Natural killer cell (primary cell): ENCODE measurements around the gene IGF2. TPM values are rescaled to one million over a fixed set of nuclear protein-coding genes. Genes with fewer than 3 reads are reported as not detected.

Source experiments
- ATAC-seq, 3 donors: fragments of 150-1000 bp in 2 of 3; fragments of 200-7000 bp in 1 of 3; cut with Tn5 transposase; 1 replicate in 1 of 3; 2 replicates in 2 of 3; pipeline ENCODE4 v1.10.0; 2021; ENCODE audit warnings: mild to moderate bottlenecking in 2 of 3, moderate library complexity in 2 of 3
- DNase-seq, 2 donors: peaks; one replicate each; pipeline versions ENCODE4 v3.0.0 to v3.0.0-alpha.2; 2013 to 2021; ENCODE audit warnings: mixed read lengths in 1 of 2
- H3K27ac ChIP-seq: one replicate; pipeline ENCODE4 v1.5.1; 2013; ENCODE audit warnings: mild to moderate bottlenecking, low read length
- H3K27me3 ChIP-seq: one replicate; pipeline ENCODE4 v1.6.1; 2013; ENCODE audit warnings: low read length; ENCODE audit not compliant: control insufficient read depth, insufficient read depth
- H3K36me3 ChIP-seq: one replicate; pipeline ENCODE4 v1.6.1; 2013; ENCODE audit warnings: low read length; ENCODE audit not compliant: control insufficient read depth, insufficient read depth
- H3K4me1 ChIP-seq: one replicate; pipeline ENCODE4 v1.6.1; 2013; ENCODE audit warnings: low read length; ENCODE audit not compliant: control insufficient read depth, insufficient read depth
- H3K4me3 ChIP-seq: one replicate; pipeline ENCODE4 v1.5.1; 2013; ENCODE audit warnings: low read length
- H3K9me3 ChIP-seq: one replicate; pipeline ENCODE4 v1.6.1; 2013; ENCODE audit warnings: low read length; ENCODE audit not compliant: control insufficient read depth, insufficient read depth
- H3K27ac Mint-ChIP-seq, 2 donors: one replicate each; pipeline ENCODE4 v1.8.0; 2022; ENCODE audit warnings: mild to moderate bottlenecking in 2 of 2, mixed read lengths in 2 of 2, moderate library complexity in 1 of 2
- H3K27me3 Mint-ChIP-seq, 2 donors: one replicate each; pipeline ENCODE4 v1.8.0; 2022; ENCODE audit warnings: low read depth in 2 of 2, mixed read lengths in 2 of 2
- H3K36me3 Mint-ChIP-seq: one replicate; pipeline ENCODE4 v1.8.0; 2022; ENCODE audit warnings: mixed read lengths
- H3K4me1 Mint-ChIP-seq, 2 donors: one replicate each; pipeline ENCODE4 v1.8.0; 2022; ENCODE audit warnings: mixed read lengths in 2 of 2
- H3K4me3 Mint-ChIP-seq: one replicate; pipeline ENCODE4 v1.8.0; 2022; ENCODE audit warnings: mild to moderate bottlenecking, moderate library complexity, mixed read lengths
- H3K9me3 Mint-ChIP-seq, 2 donors: one replicate each; pipeline ENCODE4 v1.8.0; 2022; ENCODE audit warnings: mixed read lengths in 2 of 2
- CTCF ChIP-seq: fragments of 200-600 bp; IDR thresholded peaks from one replicate; pipeline ENCODE4 v1.8.0; 2022; ENCODE audit warnings: antibody characterized with exemption
- WGBS: methylation state at CpG from one replicate; pipeline ENCODE4 v1.1.7; 2013; ENCODE audit warnings: missing lambda C conversion rate; ENCODE audit not compliant: insufficient coverage; 5-methylcytosine and 5-hydroxymethylcytosine counted together
- intact Hi-C: fragments of 100-400 bp; cut with micrococcal nuclease; formaldehyde crosslinking; loops from one replicate; pipeline ENCODE4 v1.14.2; 2022
- total RNA-seq, 4 donors: library from RNA; stranded (reverse); fragments of 120-200 nt in 1 of 4; gene quantifications; one replicate each; pipeline versions ENCODE4 v1.2.3 to v1.2.4, GENCODE V29; 2013 to 2022

IGF2 gene
- total RNA-seq, 3 donors from 2014 or later (not counting 1 experiment from before 2014, with no cell fraction given) = not detected

GRCh38 chr11:2142300-2142759, 3.1 kb upstream of the IGF2 start:
- H3K4me1 ChIP-seq = peaks cover 10% of the 10 kb centered on the region
- Mint-ChIP-seq H3K27ac (no peak overlapping the region), H3K4me3 (no peak overlapping the region), H3K27me3 (peaks cover 41 to 55% of the 10 kb centered on the region in 2 donors), H3K4me1 (peaks cover 0 to 5% of the 10 kb centered on the region in 2 donors), H3K36me3 (no peaks in the 10 kb centered on the region), H3K9me3 (no peaks in the 10 kb centered on the region)
- H3K27me3 ChIP-seq = peaks cover 42% of the 10 kb centered on the region
- DNase-seq (no peak), ATAC-seq (no peak)
- H3K4me3 ChIP-seq = no peak overlapping the region
- intact Hi-C loops = no loop called here
- WGBS = 13% methylated on average over 5 of the region's 5 CpGs
- H3K9me3 ChIP-seq = no peaks in the 10 kb centered on the region
- no peak for TF ChIP-seq CTCF
- no peaks in the 10 kb centered on the region for H3K36me3 ChIP-seq
- no peak overlapping the region for H3K27ac ChIP-seq

GRCh38 chr11:2140411-2141400, 1.5 kb upstream of the IGF2 start:
- Mint-ChIP-seq H3K36me3 (no peaks in the 10 kb centered on the region), H3K4me3 (peak overlapping the region; percentile 14), H3K27ac (no peak overlapping the region), H3K27me3 (peaks cover 40 to 55% of the 10 kb centered on the region in 2 donors), H3K9me3 (no peaks in the 10 kb centered on the region), H3K4me1 (peaks cover 0 to 11% of the 10 kb centered on the region in 2 donors)
- Histone ChIP-seq H3K27me3 (peaks cover 43% of the 10 kb centered on the region), H3K27ac (no peak overlapping the region), H3K4me3 (no peak overlapping the region), H3K4me1 (peaks cover 13% of the 10 kb centered on the region), H3K36me3 (no peaks in the 10 kb centered on the region), H3K9me3 (no peaks in the 10 kb centered on the region)
- DNase-seq (no peak), ATAC-seq (no peak)
- 5% methylated on average over 101 of the region's 102 CpGs for WGBS
- TF ChIP-seq CTCF = no peak
- intact Hi-C loops = no loop called here

- Mint-ChIP-seq H3K4me1 (peaks cover 0 to 11% of the 10 kb centered on the region in 2 donors), H3K27ac (no peak overlapping the region), H3K9me3 (no peaks in the 10 kb centered on the region), H3K27me3 (peaks cover 48 to 55% of the 10 kb centered on the region in 2 donors), H3K4me3 (peak overlapping the region; percentile 25), H3K36me3 (no peaks in the 10 kb centered on the region)
- Histone ChIP-seq H3K36me3 (no peaks in the 10 kb centered on the region), H3K27ac (no peak overlapping the region), H3K9me3 (no peaks in the 10 kb centered on the region), H3K4me3 (no peak overlapping the region), H3K4me1 (peaks cover 13% of the 10 kb centered on the region), H3K27me3 (peaks cover 35% of the 10 kb centered on the region)
- ATAC-seq (no peak), DNase-seq (no peak)
- TF ChIP-seq CTCF = no peak
- 5% methylated on average over 57 of the region's 57 CpGs for WGBS
- intact Hi-C loops = no loop called here
Observed at GRCh38 chr11:2139621-2140337, 590 bp upstream of the IGF2 start.
